HepG2 (cell line): ENCODE measurements around the gene BATF2. TPM values are rescaled to one million over a fixed set of nuclear protein-coding genes. Genes with fewer than 3 reads are reported as not detected.

ENCODE experiments used
- NCOR1 ChIP-seq: fragments of 200-600 bp; sonication (generic); IDR thresholded peaks from 2 replicates; pipeline ENCODE4 v1.7.0; 2017; ENCODE audit warnings: antibody characterized with exemption, low read length, borderline replicate concordance
- SNAI1 ChIP-seq: sonication (generic); formaldehyde crosslinking; IDR thresholded peaks from 2 replicates; pipeline ENCODE4 v1.5.0; 2020; ENCODE audit warnings: mild to moderate bottlenecking, missing genetic modification reagents, borderline replicate concordance
- YEATS4 ChIP-seq: sonication (generic); formaldehyde crosslinking; IDR thresholded peaks from 2 replicates; pipeline ENCODE4 v1.4.0; 2020; ENCODE audit warnings: missing genetic modification reagents, borderline replicate concordance
- ZNF224 ChIP-seq: sonication (generic); formaldehyde crosslinking; IDR thresholded peaks from 2 replicates; pipeline ENCODE4 v1.5.0; 2020; ENCODE audit warnings: mild to moderate bottlenecking, missing genetic modification reagents
- ZNF431 ChIP-seq: sonication (generic); formaldehyde crosslinking; IDR thresholded peaks from 2 replicates; pipeline ENCODE4 v1.9.0; 2022; ENCODE audit warnings: missing genetic modification reagents, low read depth, mild to moderate bottlenecking, borderline replicate concordance
- polyA plus RNA-seq, 8 experiments: library from polyadenylated mRNA; depleted of rRNA in 3 of 8; stranded (reverse) in 7 of 8; unstranded in 1 of 8; fragments of >200 nt; fragmentation: Illumina TruSeq in 4 of 8; extraction: Trizol in 4 of 8; gene quantifications; 2 replicates each; pipeline versions ENCODE4 v1.2.1 to v1.2.3, GENCODE V29; 2011 to 2016; ENCODE audit warnings: low read depth in 4 of 8, missing spikeins in 1 of 8, mixed read lengths in 1 of 8; ENCODE audit not compliant: insufficient read depth in 1 of 8
- total RNA-seq, 5 experiments: library from RNA; depleted of rRNA; stranded (reverse); fragments of >200 nt; fragmentation: Illumina TruSeq; extraction: Trizol; gene quantifications; 2 replicates each; pipeline ENCODE4 v1.2.3, GENCODE V29; 2016; ENCODE audit warnings: low read depth in 1 of 5
- TF ChIP-seq, protein P1 (sequence below): sonication (generic); formaldehyde crosslinking; IDR thresholded peaks from 2 replicates; pipeline ENCODE4 v1.4.0; 2020; ENCODE audit warnings: missing genetic modification reagents, borderline replicate concordance
- TF ChIP-seq, protein P2 (sequence below): sonication (generic); formaldehyde crosslinking; IDR thresholded peaks from 2 replicates; pipeline ENCODE4 v1.4.0; 2020; ENCODE audit warnings: low read depth, mild to moderate bottlenecking, missing genetic modification reagents
- TF ChIP-seq, protein P3 (sequence below): sonication (generic); formaldehyde crosslinking; IDR thresholded peaks from 2 replicates; pipeline ENCODE4 v1.4.0; 2020; ENCODE audit warnings: missing genetic modification reagents
- TF ChIP-seq, protein P4 (sequence below): IDR thresholded peaks from 2 replicates; pipeline ENCODE4 v1.6.1; 2018; ENCODE audit warnings: missing genetic modification reagents
- TF ChIP-seq, protein P5 (sequence below): sonication (generic); formaldehyde crosslinking; conservative IDR thresholded peaks from 2 replicates; pipeline ENCODE4 v1.8.1; 2023; ENCODE audit warnings: missing genetic modification reagents
- TF ChIP-seq, protein P6 (sequence below): sonication (generic); formaldehyde crosslinking; IDR thresholded peaks from 2 replicates; pipeline ENCODE4 v1.4.0; 2020; ENCODE audit warnings: missing genetic modification reagents

BATF2 gene
- total and polyA plus RNA-seq, 2 of the 13 experiments (the other 11 are each of a cell fraction or from before 2014, with no cell fraction given), result 2.8 to 3.9 TPM

DNA sequence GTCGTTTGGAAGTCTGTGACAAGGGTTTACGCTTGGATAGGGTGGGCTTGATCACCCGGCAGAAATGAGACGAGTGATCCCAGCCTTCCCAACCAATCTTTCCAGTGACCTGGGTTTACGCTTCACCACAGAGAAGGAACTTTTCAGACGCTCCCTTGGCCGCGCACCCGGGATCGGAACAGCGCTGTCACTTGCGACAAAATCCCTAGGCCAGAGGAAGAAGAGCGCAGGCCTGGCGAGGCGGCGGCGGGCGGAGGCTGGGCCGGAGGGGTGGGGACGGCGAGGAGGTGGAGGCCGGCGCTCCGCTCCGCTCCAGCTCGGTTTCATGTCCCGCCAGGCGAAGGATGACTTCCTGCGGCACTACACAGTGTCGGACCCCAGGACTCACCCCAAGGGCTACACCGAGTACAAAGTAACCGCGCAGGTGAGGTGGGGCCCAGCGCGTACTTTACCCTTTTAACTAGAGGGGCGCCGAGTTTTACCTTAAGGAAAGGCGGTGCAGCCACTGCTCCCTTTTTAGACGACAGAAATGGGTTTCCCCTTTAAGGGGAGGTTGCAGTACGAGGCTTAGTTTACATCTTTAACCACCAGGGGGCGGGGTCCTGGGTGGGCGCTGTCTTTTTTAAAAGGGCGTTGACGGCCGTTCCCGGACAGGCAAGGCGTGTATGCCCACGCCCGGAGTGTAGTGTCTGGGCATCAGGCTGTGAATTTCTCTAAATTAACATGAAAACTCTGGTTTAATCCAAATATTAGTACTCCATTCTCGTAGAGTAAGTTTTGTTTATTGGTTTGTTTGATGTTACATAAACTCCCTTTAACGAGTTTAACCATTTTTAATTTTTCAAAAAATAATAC lies 30.7 kb upstream of the BATF2 start, which contains the start of gene SNX15 (continued):
- TF ChIP-seq, protein P1, sequence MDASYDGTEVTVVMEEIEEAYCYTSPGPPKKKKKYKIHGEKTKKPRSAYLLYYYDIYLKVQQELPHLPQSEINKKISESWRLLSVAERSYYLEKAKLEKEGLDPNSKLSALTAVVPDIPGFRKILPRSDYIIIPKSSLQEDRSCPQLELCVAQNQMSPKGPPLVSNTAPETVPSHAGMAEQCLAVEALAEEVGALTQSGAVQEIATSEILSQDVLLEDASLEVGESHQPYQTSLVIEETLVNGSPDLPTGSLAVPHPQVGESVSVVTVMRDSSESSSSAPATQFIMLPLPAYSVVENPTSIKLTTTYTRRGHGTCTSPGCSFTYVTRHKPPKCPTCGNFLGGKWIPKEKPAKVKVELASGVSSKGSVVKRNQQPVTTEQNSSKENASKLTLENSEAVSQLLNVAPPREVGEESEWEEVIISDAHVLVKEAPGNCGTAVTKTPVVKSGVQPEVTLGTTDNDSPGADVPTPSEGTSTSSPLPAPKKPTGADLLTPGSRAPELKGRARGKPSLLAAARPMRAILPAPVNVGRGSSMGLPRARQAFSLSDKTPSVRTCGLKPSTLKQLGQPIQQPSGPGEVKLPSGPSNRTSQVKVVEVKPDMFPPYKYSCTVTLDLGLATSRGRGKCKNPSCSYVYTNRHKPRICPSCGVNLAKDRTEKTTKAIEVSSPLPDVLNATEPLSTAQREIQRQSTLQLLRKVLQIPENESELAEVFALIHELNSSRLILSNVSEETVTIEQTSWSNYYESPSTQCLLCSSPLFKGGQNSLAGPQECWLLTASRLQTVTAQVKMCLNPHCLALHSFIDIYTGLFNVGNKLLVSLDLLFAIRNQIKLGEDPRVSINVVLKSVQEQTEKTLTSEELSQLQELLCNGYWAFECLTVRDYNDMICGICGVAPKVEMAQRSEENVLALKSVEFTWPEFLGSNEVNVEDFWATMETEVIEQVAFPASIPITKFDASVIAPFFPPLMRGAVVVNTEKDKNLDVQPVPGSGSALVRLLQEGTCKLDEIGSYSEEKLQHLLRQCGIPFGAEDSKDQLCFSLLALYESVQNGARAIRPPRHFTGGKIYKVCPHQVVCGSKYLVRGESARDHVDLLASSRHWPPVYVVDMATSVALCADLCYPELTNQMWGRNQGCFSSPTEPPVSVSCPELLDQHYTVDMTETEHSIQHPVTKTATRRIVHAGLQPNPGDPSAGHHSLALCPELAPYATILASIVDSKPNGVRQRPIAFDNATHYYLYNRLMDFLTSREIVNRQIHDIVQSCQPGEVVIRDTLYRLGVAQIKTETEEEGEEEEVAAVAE (CRISPR knock-in tag), result no peak; the same call in none of the 2 replicates
- TF ChIP-seq ZNF224, result peak; percentile 78; the same call in 1 of the 2 replicates
- peak; percentile 88 for TF ChIP-seq YEATS4 (CRISPR knock-in tag)
- TF ChIP-seq, protein P2, sequence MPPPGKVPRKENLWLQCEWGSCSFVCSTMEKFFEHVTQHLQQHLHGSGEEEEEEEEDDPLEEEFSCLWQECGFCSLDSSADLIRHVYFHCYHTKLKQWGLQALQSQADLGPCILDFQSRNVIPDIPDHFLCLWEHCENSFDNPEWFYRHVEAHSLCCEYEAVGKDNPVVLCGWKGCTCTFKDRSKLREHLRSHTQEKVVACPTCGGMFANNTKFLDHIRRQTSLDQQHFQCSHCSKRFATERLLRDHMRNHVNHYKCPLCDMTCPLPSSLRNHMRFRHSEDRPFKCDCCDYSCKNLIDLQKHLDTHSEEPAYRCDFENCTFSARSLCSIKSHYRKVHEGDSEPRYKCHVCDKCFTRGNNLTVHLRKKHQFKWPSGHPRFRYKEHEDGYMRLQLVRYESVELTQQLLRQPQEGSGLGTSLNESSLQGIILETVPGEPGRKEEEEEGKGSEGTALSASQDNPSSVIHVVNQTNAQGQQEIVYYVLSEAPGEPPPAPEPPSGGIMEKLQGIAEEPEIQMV (CRISPR knock-in tag), result no peak
- TF ChIP-seq, protein P3, sequence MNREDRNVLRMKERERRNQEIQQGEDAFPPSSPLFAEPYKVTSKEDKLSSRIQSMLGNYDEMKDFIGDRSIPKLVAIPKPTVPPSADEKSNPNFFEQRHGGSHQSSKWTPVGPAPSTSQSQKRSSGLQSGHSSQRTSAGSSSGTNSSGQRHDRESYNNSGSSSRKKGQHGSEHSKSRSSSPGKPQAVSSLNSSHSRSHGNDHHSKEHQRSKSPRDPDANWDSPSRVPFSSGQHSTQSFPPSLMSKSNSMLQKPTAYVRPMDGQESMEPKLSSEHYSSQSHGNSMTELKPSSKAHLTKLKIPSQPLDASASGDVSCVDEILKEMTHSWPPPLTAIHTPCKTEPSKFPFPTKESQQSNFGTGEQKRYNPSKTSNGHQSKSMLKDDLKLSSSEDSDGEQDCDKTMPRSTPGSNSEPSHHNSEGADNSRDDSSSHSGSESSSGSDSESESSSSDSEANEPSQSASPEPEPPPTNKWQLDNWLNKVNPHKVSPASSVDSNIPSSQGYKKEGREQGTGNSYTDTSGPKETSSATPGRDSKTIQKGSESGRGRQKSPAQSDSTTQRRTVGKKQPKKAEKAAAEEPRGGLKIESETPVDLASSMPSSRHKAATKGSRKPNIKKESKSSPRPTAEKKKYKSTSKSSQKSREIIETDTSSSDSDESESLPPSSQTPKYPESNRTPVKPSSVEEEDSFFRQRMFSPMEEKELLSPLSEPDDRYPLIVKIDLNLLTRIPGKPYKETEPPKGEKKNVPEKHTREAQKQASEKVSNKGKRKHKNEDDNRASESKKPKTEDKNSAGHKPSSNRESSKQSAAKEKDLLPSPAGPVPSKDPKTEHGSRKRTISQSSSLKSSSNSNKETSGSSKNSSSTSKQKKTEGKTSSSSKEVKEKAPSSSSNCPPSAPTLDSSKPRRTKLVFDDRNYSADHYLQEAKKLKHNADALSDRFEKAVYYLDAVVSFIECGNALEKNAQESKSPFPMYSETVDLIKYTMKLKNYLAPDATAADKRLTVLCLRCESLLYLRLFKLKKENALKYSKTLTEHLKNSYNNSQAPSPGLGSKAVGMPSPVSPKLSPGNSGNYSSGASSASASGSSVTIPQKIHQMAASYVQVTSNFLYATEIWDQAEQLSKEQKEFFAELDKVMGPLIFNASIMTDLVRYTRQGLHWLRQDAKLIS, result no peak
- TF ChIP-seq, protein P4, sequence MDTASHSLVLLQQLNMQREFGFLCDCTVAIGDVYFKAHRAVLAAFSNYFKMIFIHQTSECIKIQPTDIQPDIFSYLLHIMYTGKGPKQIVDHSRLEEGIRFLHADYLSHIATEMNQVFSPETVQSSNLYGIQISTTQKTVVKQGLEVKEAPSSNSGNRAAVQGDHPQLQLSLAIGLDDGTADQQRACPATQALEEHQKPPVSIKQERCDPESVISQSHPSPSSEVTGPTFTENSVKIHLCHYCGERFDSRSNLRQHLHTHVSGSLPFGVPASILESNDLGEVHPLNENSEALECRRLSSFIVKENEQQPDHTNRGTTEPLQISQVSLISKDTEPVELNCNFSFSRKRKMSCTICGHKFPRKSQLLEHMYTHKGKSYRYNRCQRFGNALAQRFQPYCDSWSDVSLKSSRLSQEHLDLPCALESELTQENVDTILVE (CRISPR knock-in tag), result peak; percentile 79
- 0 out of 2 replicates have a peak, but pooled peaks have one; percentile 61 for TF ChIP-seq SNAI1 (CRISPR knock-in tag)
- TF ChIP-seq, protein P5, sequence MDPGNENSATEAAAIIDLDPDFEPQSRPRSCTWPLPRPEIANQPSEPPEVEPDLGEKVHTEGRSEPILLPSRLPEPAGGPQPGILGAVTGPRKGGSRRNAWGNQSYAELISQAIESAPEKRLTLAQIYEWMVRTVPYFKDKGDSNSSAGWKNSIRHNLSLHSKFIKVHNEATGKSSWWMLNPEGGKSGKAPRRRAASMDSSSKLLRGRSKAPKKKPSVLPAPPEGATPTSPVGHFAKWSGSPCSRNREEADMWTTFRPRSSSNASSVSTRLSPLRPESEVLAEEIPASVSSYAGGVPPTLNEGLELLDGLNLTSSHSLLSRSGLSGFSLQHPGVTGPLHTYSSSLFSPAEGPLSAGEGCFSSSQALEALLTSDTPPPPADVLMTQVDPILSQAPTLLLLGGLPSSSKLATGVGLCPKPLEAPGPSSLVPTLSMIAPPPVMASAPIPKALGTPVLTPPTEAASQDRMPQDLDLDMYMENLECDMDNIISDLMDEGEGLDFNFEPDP (CRISPR knock-in tag), result no peak
- TF ChIP-seq, protein P6, sequence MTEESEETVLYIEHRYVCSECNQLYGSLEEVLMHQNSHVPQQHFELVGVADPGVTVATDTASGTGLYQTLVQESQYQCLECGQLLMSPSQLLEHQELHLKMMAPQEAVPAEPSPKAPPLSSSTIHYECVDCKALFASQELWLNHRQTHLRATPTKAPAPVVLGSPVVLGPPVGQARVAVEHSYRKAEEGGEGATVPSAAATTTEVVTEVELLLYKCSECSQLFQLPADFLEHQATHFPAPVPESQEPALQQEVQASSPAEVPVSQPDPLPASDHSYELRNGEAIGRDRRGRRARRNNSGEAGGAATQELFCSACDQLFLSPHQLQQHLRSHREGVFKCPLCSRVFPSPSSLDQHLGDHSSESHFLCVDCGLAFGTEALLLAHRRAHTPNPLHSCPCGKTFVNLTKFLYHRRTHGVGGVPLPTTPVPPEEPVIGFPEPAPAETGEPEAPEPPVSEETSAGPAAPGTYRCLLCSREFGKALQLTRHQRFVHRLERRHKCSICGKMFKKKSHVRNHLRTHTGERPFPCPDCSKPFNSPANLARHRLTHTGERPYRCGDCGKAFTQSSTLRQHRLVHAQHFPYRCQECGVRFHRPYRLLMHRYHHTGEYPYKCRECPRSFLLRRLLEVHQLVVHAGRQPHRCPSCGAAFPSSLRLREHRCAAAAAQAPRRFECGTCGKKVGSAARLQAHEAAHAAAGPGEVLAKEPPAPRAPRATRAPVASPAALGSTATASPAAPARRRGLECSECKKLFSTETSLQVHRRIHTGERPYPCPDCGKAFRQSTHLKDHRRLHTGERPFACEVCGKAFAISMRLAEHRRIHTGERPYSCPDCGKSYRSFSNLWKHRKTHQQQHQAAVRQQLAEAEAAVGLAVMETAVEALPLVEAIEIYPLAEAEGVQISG, result peak; percentile 64
- TF ChIP-seq ZNF431, result no peak
- TF ChIP-seq NCOR1, result peak; percentile 46; the same call in 1 of the 2 replicates
